ENCODE data around the gene RAB27A.

Gene RAB27A

GRCh38 chr15:55270291-55270690, 19.3 kb downstream of the RAB27A start:
- H3K9me3 ChIP-seq (ENCODE audit: insufficient read depth, low read length) = no peaks in the 10 kb centered on the region
- H3K4me2 ChIP-seq (ENCODE audit: low read depth, low read length, poor library complexity, severe bottlenecking) = no peak overlapping the region
- no peak overlapping the region for H3K27ac ChIP-seq (ENCODE audit: low read depth, low read length)
- H3K4me3 ChIP-seq (ENCODE audit: insufficient read depth, low read length, poor library complexity, severe bottlenecking) = no peak overlapping the region
- H2AFZ ChIP-seq (ENCODE audit: low read depth, low read length, severe bottlenecking) = no peak overlapping the region
- no peaks in the 10 kb centered on the region; the same call in 1 of the 2 replicates for H4K20me1 ChIP-seq (ENCODE audit: low read depth, low read length)
- no peaks in the 10 kb centered on the region for H3K27me3 ChIP-seq (ENCODE audit: low read length)
- no peak overlapping the region for H3K9ac ChIP-seq (ENCODE audit: low read length)
- TF ChIP-seq CTCF (IDR thresholded peaks at IDR 0.05; ENCODE audit: insufficient read depth, low read length, poor library complexity, severe bottlenecking) (no peak), EZH2phosphoT487 (conservative IDR thresholded peaks at IDR 0.05; ENCODE audit: low read length) (no peak)
- no peaks in the 10 kb centered on the region for H3K36me3 ChIP-seq (ENCODE audit: low read length)
- no peaks in the 10 kb centered on the region for H3F3A ChIP-seq (ENCODE audit: insufficient read depth)
- H3K9me2 ChIP-seq (replicated peaks; ENCODE audit: insufficient read depth, low read length) = no peaks in the 10 kb centered on the region
- no peaks in the 10 kb centered on the region for H3K79me2 ChIP-seq (ENCODE audit: insufficient read depth, low read length)

DNA sequence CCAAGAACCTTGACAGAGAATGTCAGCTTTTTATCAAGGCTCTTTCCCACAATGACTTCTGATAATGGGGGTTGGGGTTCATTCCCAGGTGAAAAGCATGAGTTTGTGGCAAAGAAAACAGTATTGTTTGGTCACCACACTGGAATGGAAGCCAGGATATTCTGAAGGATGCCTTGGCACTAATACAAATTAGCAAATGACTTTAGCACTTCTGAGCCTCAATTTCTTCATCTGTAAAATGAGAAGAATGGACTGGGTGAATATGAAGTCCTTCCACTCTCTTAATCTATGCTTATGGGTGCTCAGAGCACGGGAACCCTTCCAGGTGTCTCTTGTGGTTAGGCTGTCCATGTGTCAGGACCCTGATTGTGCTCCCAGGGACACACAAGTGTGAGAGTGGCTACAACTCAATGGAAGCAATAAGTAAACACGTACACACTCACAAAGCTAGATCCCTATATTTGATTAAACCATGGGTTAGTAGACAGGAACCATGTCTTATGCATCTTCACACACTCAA, 21.4 kb downstream of the RAB27A start:
- Histone ChIP-seq H3K27ac (ENCODE audit: low read depth, low read length) (no peak overlapping the region), H3K4me3 (ENCODE audit: insufficient read depth, low read length, poor library complexity, severe bottlenecking) (no peak overlapping the region), H3K9ac (ENCODE audit: low read length) (no peak overlapping the region), H3K9me3 (ENCODE audit: insufficient read depth, low read length) (no peaks in the 10 kb centered on the region), H3K9me2 (replicated peaks; ENCODE audit: insufficient read depth, low read length) (no peaks in the 10 kb centered on the region), H3K79me2 (ENCODE audit: insufficient read depth, low read length) (no peaks in the 10 kb centered on the region), H3K4me2 (ENCODE audit: low read depth, low read length, poor library complexity, severe bottlenecking) (no peak overlapping the region), H2AFZ (ENCODE audit: low read depth, low read length, severe bottlenecking) (no peak overlapping the region), H3F3A (ENCODE audit: insufficient read depth) (no peaks in the 10 kb centered on the region), H4K20me1 (ENCODE audit: low read depth, low read length) (no peaks in the 10 kb centered on the region; the same call in 1 of the 2 replicates), H3K27me3 (ENCODE audit: low read length) (no peaks in the 10 kb centered on the region), H3K36me3 (ENCODE audit: low read length) (no peaks in the 10 kb centered on the region)
- no peak for TF ChIP-seq EZH2phosphoT487 (conservative IDR thresholded peaks at IDR 0.05; ENCODE audit: low read length)
- TF ChIP-seq CTCF (IDR thresholded peaks at IDR 0.05; ENCODE audit: insufficient read depth, low read length, poor library complexity, severe bottlenecking) = no peak

- no peak overlapping the region for H3K9ac ChIP-seq (ENCODE audit: low read length)
- peak overlapping the region; percentile 23 for H3K4me2 ChIP-seq (ENCODE audit: low read depth, low read length, poor library complexity, severe bottlenecking)
- no peaks in the 10 kb centered on the region; the same call in 1 of the 2 replicates for H4K20me1 ChIP-seq (ENCODE audit: low read depth, low read length)
- H3K9me2 ChIP-seq (replicated peaks; ENCODE audit: insufficient read depth, low read length) = no peaks in the 10 kb centered on the region
- no peaks in the 10 kb centered on the region for H3K36me3 ChIP-seq (ENCODE audit: low read length)
- no peaks in the 10 kb centered on the region for H3F3A ChIP-seq (ENCODE audit: insufficient read depth)
- H3K27me3 ChIP-seq (ENCODE audit: low read length) = no peaks in the 10 kb centered on the region
- no peaks in the 10 kb centered on the region for H3K79me2 ChIP-seq (ENCODE audit: insufficient read depth, low read length)
- H3K27ac ChIP-seq (ENCODE audit: low read depth, low read length) = no peak overlapping the region
- H2AFZ ChIP-seq (ENCODE audit: low read depth, low read length, severe bottlenecking) = peak overlapping the region; percentile 63
- TF ChIP-seq CTCF (IDR thresholded peaks at IDR 0.05; ENCODE audit: insufficient read depth, low read length, poor library complexity, severe bottlenecking) (no peak), EZH2phosphoT487 (conservative IDR thresholded peaks at IDR 0.05; ENCODE audit: low read length) (no peak)
- H3K4me3 ChIP-seq (ENCODE audit: insufficient read depth, low read length, poor library complexity, severe bottlenecking) = no peak overlapping the region
- no peaks in the 10 kb centered on the region for H3K9me3 ChIP-seq (ENCODE audit: insufficient read depth, low read length)
Observed at GRCh38 chr15:55267401-55268175, 22.0 kb downstream of the RAB27A start.

Measured in SU-DHL-6 (cell line).